22Rv1 (cell line): Measurements from ENCODE around the gene BLCAP.
"Not testable (repeated sequence)": the region's sequence is repeated elsewhere in the genome, so short reads cannot be mapped to it uniquely, and the experiment has no call there.

Experiments used
- H3K27ac ChIP-seq: fragments of 450-650 bp; 2 replicates; pipeline ENCODE4 v1.5.1; 2017
- CTCF ChIP-seq: fragments of 450-650 bp; IDR thresholded peaks from 2 replicates; pipeline ENCODE4 v1.5.1; 2017; ENCODE audit warnings: mild to moderate bottlenecking
- ZFX ChIP-seq: fragments of 450-650 bp; IDR thresholded peaks from 2 replicates; pipeline ENCODE4 v1.6.1; 2017; ENCODE audit warnings: antibody characterized with exemption, borderline replicate concordance

The BLCAP gene

GRCh38 chr20:37490663-37491350 is 36.9 kb downstream of the BLCAP start:
- no peak overlapping the region for H3K27ac ChIP-seq
- TF ChIP-seq ZFX (no peak), CTCF (no peak)

- not testable (repeated sequence) for H3K27ac ChIP-seq
Observed at GRCh38 chr20:37486209-37486608, 41.5 kb downstream of the BLCAP start.

GRCh38 chr20:37484331-37484730 is 43.3 kb downstream of the BLCAP start:
- TF ChIP-seq ZFX (no peak), CTCF (no peak)
- H3K27ac ChIP-seq: no peak overlapping the region

- no peak overlapping the region for H3K27ac ChIP-seq
- TF ChIP-seq ZFX: no peak
- TF ChIP-seq CTCF: no peak
Observed at GRCh38 chr20:37481610-37482009, 46.1 kb downstream of the BLCAP start.

- TF ChIP-seq ZFX: no peak
- TF ChIP-seq CTCF: no peak
Observed at GRCh38 chr20:37480919-37481318, 46.8 kb downstream of the BLCAP start.

GRCh38 chr20:37479925-37480691 is 47.6 kb downstream of the BLCAP start:
- no peak overlapping the region for H3K27ac ChIP-seq
- no peak for TF ChIP-seq ZFX
- no peak for TF ChIP-seq CTCF

More at GRCh38 chr20:37480919-37481318, 46.8 kb downstream of the BLCAP start:
- no peak overlapping the region for H3K27ac ChIP-seq

- TF ChIP-seq ZFX: no peak
- no peak for TF ChIP-seq CTCF
- no peak overlapping the region for H3K27ac ChIP-seq
Observed at GRCh38 chr20:37479266-37479665, 48.4 kb downstream of the BLCAP start.
